H1 (cell line): ENCODE results near the gene NELL1. TPM values are rescaled to one million over a fixed set of nuclear protein-coding genes. Genes with fewer than 3 reads are reported as not detected.

Experiments used
- CTCF ChIA-PET: fragments of 300-600 bp; sonication (Branson Sonifier 250); formaldehyde crosslinking; loops from one replicate; lab custom pipeline; 2021; ENCODE audit not compliant: partially characterized antibody; lab: Charles Lee
- POLR2A ChIA-PET: fragments of 300-600 bp; sonication (Branson Sonifier 250); formaldehyde crosslinking; loops from one replicate; lab custom pipeline; 2021; ENCODE audit warnings: inconsistent platforms; ENCODE audit not compliant: partially characterized antibody; lab: Charles Lee
- DNase-seq, 2 experiments: peaks; one replicate each; pipeline versions ENCODE4 v3.0.0 to v3.0.0-alpha.2; 2010 to 2022; ENCODE audit warnings: low spot score in 2 of 2, low read depth in 1 of 2, mixed read lengths in 1 of 2
- FAIRE-seq: peaks from 2 replicates; lab custom pipeline; 2011; peaks lifted over from hg19 to GRCh38; lab: Jason Lieb, UNC
- H2AFZ ChIP-seq: 2 replicates; pipeline ENCODE4 v1.8.1; 2012; ENCODE audit warnings: low read length, inconsistent platforms
- H2AK5ac ChIP-seq: 2 replicates; pipeline ENCODE4 v1.6.1; 2013; ENCODE audit warnings: low read depth, low read length
- H2BK120ac ChIP-seq: replicated peaks from 2 replicates; pipeline ENCODE3; 2013; ENCODE audit warnings: low read depth, low read length, inconsistent platforms
- H2BK12ac ChIP-seq: 2 replicates; pipeline ENCODE4 v1.6.1; 2013; ENCODE audit warnings: low read depth, low read length
- H2BK15ac ChIP-seq: 2 replicates; pipeline ENCODE4 v1.6.1; 2013; ENCODE audit warnings: low read length
- H2BK20ac ChIP-seq: 2 replicates; pipeline ENCODE4 v1.6.1; 2013; ENCODE audit warnings: low read length
- H2BK5ac ChIP-seq: 2 replicates; pipeline ENCODE4 v1.6.1; 2013; ENCODE audit warnings: low read depth, low read length
- H3K14ac ChIP-seq: 2 replicates; pipeline ENCODE4 v1.6.1; 2013; ENCODE audit warnings: inconsistent platforms; ENCODE audit not compliant: insufficient read length
- H3K18ac ChIP-seq: 2 replicates; pipeline ENCODE4 v1.6.1; 2013; ENCODE audit warnings: low read length; ENCODE audit errors: extremely low read depth
- H3K23ac ChIP-seq: 2 replicates; pipeline ENCODE4 v1.6.1; 2013; ENCODE audit warnings: inconsistent platforms; ENCODE audit not compliant: insufficient read length
- H3K23me2 ChIP-seq: 2 replicates; pipeline ENCODE4 v1.6.1; 2013; ENCODE audit warnings: low read depth, low read length
- H3K27ac ChIP-seq: 2 replicates; pipeline ENCODE4 v1.6.1; 2011; ENCODE audit warnings: low read depth, low read length, inconsistent platforms
- H3K27me3 ChIP-seq, 4 experiments: replicated peaks in 1 of 4; 1 replicate in 1 of 4; 2 replicates in 3 of 4; pipeline versions ENCODE4 v1.6.1 to v1.8.1; 2011 to 2013; ENCODE audit warnings: low read length in 3 of 4, mild to moderate bottlenecking in 3 of 4, inconsistent platforms in 2 of 4, mixed read lengths in 2 of 4, moderate library complexity in 1 of 4; ENCODE audit not compliant: control insufficient read depth in 3 of 4, insufficient read depth in 3 of 4; ENCODE audit errors: extremely low read depth in 1 of 4
- H3K36me3 ChIP-seq, 4 experiments: 2 replicates each; pipeline versions ENCODE4 v1.6.1 to v1.8.1; 2011 to 2013; ENCODE audit warnings: mild to moderate bottlenecking in 4 of 4, low read length in 3 of 4, moderate library complexity in 2 of 4, control low read depth in 1 of 4, inconsistent platforms in 1 of 4; ENCODE audit not compliant: insufficient read depth in 4 of 4, control insufficient read depth in 2 of 4
- H3K4ac ChIP-seq: replicated peaks from 2 replicates; pipeline ENCODE3; 2013; ENCODE audit warnings: low read length, low read depth, mixed read lengths, inconsistent platforms; ENCODE audit not compliant: insufficient read length
- H3K4me1 ChIP-seq, 4 experiments: replicated peaks in 1 of 4; 1 replicate in 1 of 4; 2 replicates in 3 of 4; pipeline versions ENCODE4 v1.6.1 to v1.8.1; 2011 to 2013; ENCODE audit warnings: low read length in 3 of 4, inconsistent platforms in 2 of 4, mixed read lengths in 1 of 4; ENCODE audit not compliant: insufficient read depth in 4 of 4, control insufficient read depth in 3 of 4
- H3K4me2 ChIP-seq, 2 experiments: 2 replicates each; pipeline versions ENCODE4 v1.6.1 to v1.8.1; 2011 to 2013; ENCODE audit warnings: low read depth in 2 of 2, low read length in 2 of 2, control low read depth in 1 of 2, inconsistent platforms in 1 of 2, mild to moderate bottlenecking in 1 of 2; ENCODE audit not compliant: insufficient read depth in 1 of 2
- H3K4me3 ChIP-seq, 4 experiments: fragments of 200-600, 300-600 bp in 1 of 4; sonication (generic), shearing (Covaris generic), sonication (Bioruptor Twin) in 1 of 4; 2 replicates each; pipeline versions ENCODE4 v1.5.1 to v1.8.1; 2011 to 2016; ENCODE audit warnings: low read length in 4 of 4, low read depth in 3 of 4, control low read depth in 2 of 4, inconsistent platforms in 2 of 4, mild to moderate bottlenecking in 2 of 4, mixed read lengths in 1 of 4, moderate library complexity in 1 of 4; ENCODE audit not compliant: insufficient read depth in 2 of 4; ENCODE audit errors: extremely low read depth in 1 of 4
- H3K56ac ChIP-seq: replicated peaks from 2 replicates; pipeline ENCODE3; 2013; ENCODE audit warnings: low read depth, mild to moderate bottlenecking, mixed read lengths, low read length, inconsistent platforms; ENCODE audit not compliant: insufficient read length
- H3K79me1 ChIP-seq: 2 replicates; pipeline ENCODE4 v1.6.1; 2013; ENCODE audit warnings: low read depth, low read length, control low read depth
- H3K79me2 ChIP-seq, 2 experiments: 2 replicates each; pipeline versions ENCODE4 v1.6.1 to v1.8.1; 2012 to 2013; ENCODE audit warnings: low read length in 2 of 2, mild to moderate bottlenecking in 2 of 2, inconsistent platforms in 1 of 2; ENCODE audit not compliant: insufficient read depth in 2 of 2, control insufficient read depth in 1 of 2
- H3K9ac ChIP-seq, 4 experiments: replicated peaks in 1 of 4; 1 replicate in 1 of 4; 2 replicates in 3 of 4; pipeline versions ENCODE4 v1.6.1 to v1.8.1; 2011 to 2013; ENCODE audit warnings: low read depth in 3 of 4, low read length in 3 of 4, control low read depth in 2 of 4, mild to moderate bottlenecking in 2 of 4, moderate library complexity in 2 of 4, inconsistent platforms in 1 of 4; ENCODE audit errors: extremely low read depth in 1 of 4
- H3K9me3 ChIP-seq, 2 experiments: 2 replicates each; pipeline versions ENCODE4 v1.6.1 to v1.8.1; 2012 to 2013; ENCODE audit warnings: mild to moderate bottlenecking in 2 of 2, moderate library complexity in 2 of 2, control low read depth in 1 of 2, inconsistent platforms in 1 of 2, low read depth in 1 of 2, low read length in 1 of 2, mixed read lengths in 1 of 2; ENCODE audit not compliant: insufficient read depth in 2 of 2
- H4K20me1 ChIP-seq, 2 experiments: replicated peaks in 1 of 2; 2 replicates each; pipeline versions ENCODE3 to v1.8.1; 2011 to 2013; ENCODE audit warnings: inconsistent platforms in 2 of 2, low read length in 2 of 2, mild to moderate bottlenecking in 1 of 2; ENCODE audit not compliant: insufficient read depth in 2 of 2, control insufficient read depth in 1 of 2
- H4K5ac ChIP-seq: 2 replicates; pipeline ENCODE4 v1.6.1; 2013; ENCODE audit warnings: low read length, low read depth, mixed read lengths, inconsistent platforms; ENCODE audit not compliant: insufficient read length
- H4K8ac ChIP-seq: 2 replicates; pipeline ENCODE4 v1.8.0; 2013; ENCODE audit warnings: mild to moderate bottlenecking, moderate library complexity, low read length, inconsistent platforms; ENCODE audit not compliant: insufficient read depth; ENCODE audit errors: extremely low read depth
- H4K91ac ChIP-seq: replicated peaks from 2 replicates; pipeline ENCODE3; 2013; ENCODE audit warnings: low read length, mixed read lengths, inconsistent platforms; ENCODE audit not compliant: insufficient read length
- CTCF ChIP-seq, 3 experiments: IDR thresholded peaks; 1 replicate in 2 of 3; 2 replicates in 1 of 3; pipeline versions ENCODE4 v1.5.1 to v1.6.1; 2011; ENCODE audit warnings: low read length in 3 of 3, mild to moderate bottlenecking in 3 of 3, inconsistent platforms in 2 of 3, low read depth in 1 of 3, moderate library complexity in 1 of 3; ENCODE audit not compliant: insufficient read depth in 1 of 3; ENCODE audit errors: control extremely low read depth in 1 of 3
- EGR1 ChIP-seq: IDR thresholded peaks from 2 replicates; pipeline ENCODE4 v1.6.1; 2011; ENCODE audit warnings: low read depth, low read length, borderline replicate concordance
- SIX5 ChIP-seq: IDR thresholded peaks from 2 replicates; pipeline ENCODE4 v1.6.1; 2011; ENCODE audit warnings: mild to moderate bottlenecking, low read depth, low read length
- WGBS, 2 experiments: shearing (Covaris generic) in 1 of 2; methylation state at CpG; one replicate each; pipeline versions ENCODE4 v1.1.6 to v1.1.7; 2013 to 2015; ENCODE audit warnings: low lambda C conversion rate in 2 of 2, mixed read lengths in 2 of 2, inconsistent platforms in 1 of 2, low coverage in 1 of 2, missing lambda C conversion rate in 1 of 2; ENCODE audit not compliant: insufficient replicate concordance in 2 of 2, insufficient coverage in 1 of 2, insufficient read length in 1 of 2; ENCODE audit errors: extremely low coverage in 1 of 2, missing lambda C conversion rate in 1 of 2; 5-methylcytosine and 5-hydroxymethylcytosine counted together
- polyA plus RNA-seq, 7 experiments: library from polyadenylated mRNA; depleted of rRNA in 3 of 7; stranded (reverse) in 5 of 7; unstranded in 2 of 7; fragments of >200 nt in 5 of 7; fragments of 200-250 nt in 2 of 7; gene quantifications; 1 replicate in 5 of 7; 2 replicates in 1 of 7; 4 replicates in 1 of 7; pipeline versions ENCODE4 v1.2.1 to v1.2.3, GENCODE V29; 2011 to 2013; ENCODE audit warnings: missing spikeins in 2 of 7, mixed read lengths in 2 of 7
- total RNA-seq: library from RNA; stranded (reverse); fragmentation: NEBNext Ultra II Directional; extraction: Animal tissue kit (Norgen Biotek cat#: 25700); gene quantifications from 2 replicates; pipeline ENCODE4 v1.2.1, GENCODE V29; 2021

The NELL1 gene
- total and polyA plus RNA-seq, 2 of the 8 experiments (the other 6 are each of a cell fraction or from before 2014, with no cell fraction given) = 0.21 TPM; not detected in 1

DNA sequence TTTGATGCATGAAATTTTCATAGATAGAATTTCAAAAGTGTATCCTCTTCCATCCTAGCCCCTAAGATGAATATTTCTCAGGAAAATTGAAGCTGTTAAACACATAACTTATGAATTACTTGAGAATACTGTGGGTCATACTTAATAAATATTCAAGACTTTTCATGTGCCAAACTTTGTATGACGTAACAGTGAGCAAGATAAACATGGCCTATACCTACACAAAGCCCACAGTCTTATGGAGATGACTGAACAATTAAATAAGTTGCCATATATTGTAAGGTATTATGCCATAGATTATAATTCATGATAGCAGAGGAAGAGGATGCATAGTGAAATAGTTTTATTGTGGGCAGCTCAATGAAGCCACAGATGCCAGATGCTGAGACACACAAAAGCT is 902.8 kb downstream of the NELL1 start:
- TF ChIP-seq EGR1 = no peak
- no peak for TF ChIP-seq CTCF (IDR thresholded peaks at IDR 0.05; ENCODE audit: control extremely low read depth in 1 of 3, insufficient read depth in 1 of 3, low read depth in 1 of 3, low read length in 3 of 3)
- no peak for TF ChIP-seq SIX5
- FAIRE-seq = no peak

More for the DNA sequence above, 902.8 kb downstream of the NELL1 start:
- Histone ChIP-seq H3K36me3 (no peaks in the 10 kb centered on the region), H3K9me3 (no peaks in the 10 kb centered on the region), H3K4ac (no peak overlapping the region), H3K56ac (no peak overlapping the region), H3K9ac (no peak overlapping the region), H3K27ac (no peak overlapping the region), H2AK5ac (no peak overlapping the region), H3K4me2 (no peak overlapping the region), H2BK12ac (no peak overlapping the region), H3K23me2 (no peaks in the 10 kb centered on the region), H3K14ac (no peak overlapping the region), H2BK15ac (no peak overlapping the region), H3K23ac (no peak overlapping the region), H3K4me3 (no peak overlapping the region), H3K18ac (no peak overlapping the region), H3K27me3 (no peaks in the 10 kb centered on the region), H4K91ac (no peak overlapping the region), H2BK20ac (no peak overlapping the region), H2BK5ac (no peak overlapping the region), H4K5ac (no peak overlapping the region), H3K79me2 (no peaks in the 10 kb centered on the region), H4K8ac (no peak overlapping the region), H2BK120ac (no peak overlapping the region), H3K4me1 (no peaks in the 10 kb centered on the region), H3K79me1 (no peaks in the 10 kb centered on the region), H4K20me1 (no peaks in the 10 kb centered on the region), H2AFZ (no peak overlapping the region)
- no peak for DNase-seq
- POLR2A ChIA-PET = no interaction called here
- CTCF ChIA-PET = interaction anchor here (1.1 to 1.2 kb wide), 3 partner anchors 11 to 151 kb away, joined by 3 to 4 read pairs (median 3); no protein-coding TSS in a partner anchor
- WGBS, 2 experiments = 100% methylated on average over 1 of the region's 1 CpG; no CpG with 5 or more reads in 1 of the 2 experiments
